ENCODE data around the gene TAS1R3.
A peak's percentile ranks its signal among the peaks of the same experiment; 100 is the strongest.

DNA sequence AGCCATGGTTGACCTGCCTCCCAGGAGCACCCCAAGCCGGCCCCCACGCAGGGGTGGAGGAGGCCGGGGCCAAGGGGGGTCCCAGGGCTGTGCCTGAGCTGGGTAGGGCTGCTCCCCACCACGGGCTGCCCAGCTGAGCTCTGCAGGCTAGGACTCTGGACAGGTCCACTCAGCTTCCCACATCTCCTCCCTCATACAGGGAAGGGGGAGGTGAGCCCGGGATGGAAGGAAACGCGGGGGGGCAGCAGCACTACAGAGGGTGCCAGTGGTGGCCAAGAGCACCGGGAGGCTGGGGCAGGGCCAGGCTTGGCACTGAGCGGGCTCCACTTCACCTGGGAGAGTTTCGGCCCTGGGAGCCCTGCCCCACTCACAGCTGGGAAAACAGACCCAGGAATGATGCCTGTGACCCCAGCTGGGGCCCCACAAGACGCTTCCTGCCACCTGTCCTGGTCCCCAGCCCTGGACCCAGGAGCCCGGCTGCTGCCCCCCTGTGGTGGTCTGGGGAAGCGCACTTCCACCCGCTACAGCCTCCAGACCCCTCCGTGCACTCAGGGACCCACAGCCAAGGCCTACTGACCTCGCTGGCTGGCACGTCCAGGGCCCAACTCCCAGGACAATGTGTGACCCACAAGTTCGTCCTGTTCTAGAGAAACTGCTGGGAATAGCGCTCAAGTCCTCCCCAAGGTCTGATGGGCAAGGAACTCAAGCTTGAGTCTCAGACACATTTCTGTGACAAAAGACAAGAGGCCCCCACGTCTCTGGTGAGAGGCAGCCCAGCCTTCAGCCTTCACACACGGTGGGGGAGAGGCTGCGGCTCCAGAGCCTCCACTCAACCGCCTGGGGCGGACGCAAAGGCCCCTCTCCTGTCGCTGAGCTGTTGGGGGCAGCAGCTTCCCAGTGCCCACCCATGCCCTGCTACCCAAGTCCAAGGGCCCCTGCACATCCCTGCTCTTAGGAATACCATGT lies 40.9 kb downstream of the TAS1R3 start:
- TF ChIP-seq CTCF (IDR thresholded peaks at IDR 0.05; ENCODE audit: insufficient read depth, low read depth, low read length), result peak; percentile 65
- no peak for TF ChIP-seq EZH2 (IDR thresholded peaks at IDR 0.05; ENCODE audit: insufficient read depth, low read length)

All from astrocyte (in vitro differentiated cells and primary cell).